K562 (cell line): ENCODE results near the gene ALS2.

ENCODE experiments used
- ATF7 ChIP-seq: fragments of 450-650 bp; IDR thresholded peaks from 2 replicates; pipeline ENCODE4 v1.7.1; 2014; ENCODE audit warnings: mild to moderate bottlenecking, moderate library complexity
- EZH2 ChIP-seq: IDR thresholded peaks from 2 replicates; pipeline ENCODE4 v1.6.1; 2012; ENCODE audit warnings: low read depth, mild to moderate bottlenecking, inconsistent platforms, low read length, borderline replicate concordance
- GATA2 ChIP-seq: sonication (generic); formaldehyde crosslinking; IDR thresholded peaks from 2 replicates; pipeline ENCODE4 v1.4.0; 2020; ENCODE audit warnings: mild to moderate bottlenecking, missing genetic modification reagents
- SRF ChIP-seq, 2 experiments: fragments of 250-450, 450-650 bp in 1 of 2; sonication (Bioruptor Pico) in 1 of 2; sonication (generic) in 1 of 2; formaldehyde crosslinking; IDR thresholded peaks; 2 replicates each; pipeline versions ENCODE4 v1.5.0 to v1.5.1; 2020 to 2022; ENCODE audit warnings: mild to moderate bottlenecking in 1 of 2, missing genetic modification reagents in 1 of 2
- TAF15 ChIP-seq: fragments of 200-400 bp; formaldehyde crosslinking; IDR thresholded peaks from 2 replicates; pipeline ENCODE4 v1.6.1; 2017; ENCODE audit warnings: mild to moderate bottlenecking, low read depth, low read length, moderate library complexity
- ZNF24 ChIP-seq: fragments of 450-650 bp; IDR thresholded peaks from 2 replicates; pipeline ENCODE4 v1.6.1; 2016
- ZNF3 ChIP-seq: fragments of 250-450 bp; sonication (Bioruptor Pico); IDR thresholded peaks from 2 replicates; pipeline ENCODE4 v1.5.0; 2021; ENCODE audit warnings: mild to moderate bottlenecking, moderate library complexity
- TF ChIP-seq, protein P1 (sequence below): sonication (generic); formaldehyde crosslinking; IDR thresholded peaks from 2 replicates; pipeline ENCODE4 v1.8.1; 2023; ENCODE audit warnings: mild to moderate bottlenecking, missing genetic modification reagents
- TF ChIP-seq, protein P2 (sequence below): fragments of 450-650 bp; IDR thresholded peaks from 2 replicates; pipeline ENCODE4 v1.6.1; 2016
- TF ChIP-seq, protein P3 (sequence below): sonication (generic); formaldehyde crosslinking; IDR thresholded peaks from 2 replicates; pipeline ENCODE4 v1.8.0; 2023; ENCODE audit warnings: mild to moderate bottlenecking, missing genetic modification reagents

DNA sequence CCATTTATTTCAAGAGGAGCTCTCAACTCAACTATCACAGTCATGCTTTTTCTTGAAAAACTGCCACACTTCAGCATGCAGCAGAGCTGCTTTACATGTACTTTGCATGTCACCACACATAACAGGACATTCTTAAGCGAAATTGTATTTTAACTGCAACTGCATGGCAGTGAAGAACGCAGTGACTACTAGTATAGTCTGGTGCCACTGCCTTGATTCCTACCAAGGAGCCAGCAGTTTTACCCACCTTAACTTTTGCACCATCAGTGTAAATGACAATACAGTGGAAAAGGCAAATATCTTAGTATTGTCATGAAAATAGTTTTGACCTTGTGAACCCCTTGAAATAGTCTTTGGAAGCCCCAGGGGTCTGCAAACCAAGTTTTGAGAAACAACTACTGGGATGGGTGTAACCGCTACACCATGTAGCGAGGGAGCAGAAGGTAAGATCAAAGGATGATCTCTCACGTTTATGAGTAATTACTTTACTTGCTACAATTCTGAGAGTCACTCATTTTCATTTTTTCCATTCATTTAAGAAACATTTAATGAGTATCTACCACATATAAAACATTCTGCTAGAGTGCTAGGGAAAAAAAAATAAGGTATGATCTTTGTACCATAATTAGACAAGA lies 50.0 kb downstream of the ALS2 start:
- TF ChIP-seq ATF7 (no peak), TAF15 (no peak), EZH2 (no peak), ZNF3 (CRISPR knock-in tag) (no peak), ZNF24 (no peak), SRF (CRISPR knock-in tag; IDR thresholded peaks at IDR 0.05) (no peak), GATA2 (no peak)
- TF ChIP-seq, protein P1, sequence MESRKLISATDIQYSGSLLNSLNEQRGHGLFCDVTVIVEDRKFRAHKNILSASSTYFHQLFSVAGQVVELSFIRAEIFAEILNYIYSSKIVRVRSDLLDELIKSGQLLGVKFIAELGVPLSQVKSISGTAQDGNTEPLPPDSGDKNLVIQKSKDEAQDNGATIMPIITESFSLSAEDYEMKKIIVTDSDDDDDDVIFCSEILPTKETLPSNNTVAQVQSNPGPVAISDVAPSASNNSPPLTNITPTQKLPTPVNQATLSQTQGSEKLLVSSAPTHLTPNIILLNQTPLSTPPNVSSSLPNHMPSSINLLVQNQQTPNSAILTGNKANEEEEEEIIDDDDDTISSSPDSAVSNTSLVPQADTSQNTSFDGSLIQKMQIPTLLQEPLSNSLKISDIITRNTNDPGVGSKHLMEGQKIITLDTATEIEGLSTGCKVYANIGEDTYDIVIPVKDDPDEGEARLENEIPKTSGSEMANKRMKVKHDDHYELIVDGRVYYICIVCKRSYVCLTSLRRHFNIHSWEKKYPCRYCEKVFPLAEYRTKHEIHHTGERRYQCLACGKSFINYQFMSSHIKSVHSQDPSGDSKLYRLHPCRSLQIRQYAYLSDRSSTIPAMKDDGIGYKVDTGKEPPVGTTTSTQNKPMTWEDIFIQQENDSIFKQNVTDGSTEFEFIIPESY (CRISPR knock-in tag): no peak
- TF ChIP-seq, protein P2, sequence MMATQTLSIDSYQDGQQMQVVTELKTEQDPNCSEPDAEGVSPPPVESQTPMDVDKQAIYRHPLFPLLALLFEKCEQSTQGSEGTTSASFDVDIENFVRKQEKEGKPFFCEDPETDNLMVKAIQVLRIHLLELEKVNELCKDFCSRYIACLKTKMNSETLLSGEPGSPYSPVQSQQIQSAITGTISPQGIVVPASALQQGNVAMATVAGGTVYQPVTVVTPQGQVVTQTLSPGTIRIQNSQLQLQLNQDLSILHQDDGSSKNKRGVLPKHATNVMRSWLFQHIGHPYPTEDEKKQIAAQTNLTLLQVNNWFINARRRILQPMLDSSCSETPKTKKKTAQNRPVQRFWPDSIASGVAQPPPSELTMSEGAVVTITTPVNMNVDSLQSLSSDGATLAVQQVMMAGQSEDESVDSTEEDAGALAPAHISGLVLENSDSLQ: no peak
- TF ChIP-seq, protein P3, sequence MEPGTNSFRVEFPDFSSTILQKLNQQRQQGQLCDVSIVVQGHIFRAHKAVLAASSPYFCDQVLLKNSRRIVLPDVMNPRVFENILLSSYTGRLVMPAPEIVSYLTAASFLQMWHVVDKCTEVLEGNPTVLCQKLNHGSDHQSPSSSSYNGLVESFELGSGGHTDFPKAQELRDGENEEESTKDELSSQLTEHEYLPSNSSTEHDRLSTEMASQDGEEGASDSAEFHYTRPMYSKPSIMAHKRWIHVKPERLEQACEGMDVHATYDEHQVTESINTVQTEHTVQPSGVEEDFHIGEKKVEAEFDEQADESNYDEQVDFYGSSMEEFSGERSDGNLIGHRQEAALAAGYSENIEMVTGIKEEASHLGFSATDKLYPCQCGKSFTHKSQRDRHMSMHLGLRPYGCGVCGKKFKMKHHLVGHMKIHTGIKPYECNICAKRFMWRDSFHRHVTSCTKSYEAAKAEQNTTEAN (CRISPR knock-in tag): no peak
